GM19239 (cell line): ENCODE data around the gene CMSS1.

ENCODE experiments used
- DNase-seq: peaks from one replicate; pipeline ENCODE4 v3.0.0; 2011; ENCODE audit warnings: low spot score; ENCODE audit not compliant: insufficient read length
- FAIRE-seq: peaks from 2 replicates; lab custom pipeline; 2011; peaks lifted over from hg19 to GRCh38; lab: Jason Lieb, UNC

The CMSS1 gene

DNA sequence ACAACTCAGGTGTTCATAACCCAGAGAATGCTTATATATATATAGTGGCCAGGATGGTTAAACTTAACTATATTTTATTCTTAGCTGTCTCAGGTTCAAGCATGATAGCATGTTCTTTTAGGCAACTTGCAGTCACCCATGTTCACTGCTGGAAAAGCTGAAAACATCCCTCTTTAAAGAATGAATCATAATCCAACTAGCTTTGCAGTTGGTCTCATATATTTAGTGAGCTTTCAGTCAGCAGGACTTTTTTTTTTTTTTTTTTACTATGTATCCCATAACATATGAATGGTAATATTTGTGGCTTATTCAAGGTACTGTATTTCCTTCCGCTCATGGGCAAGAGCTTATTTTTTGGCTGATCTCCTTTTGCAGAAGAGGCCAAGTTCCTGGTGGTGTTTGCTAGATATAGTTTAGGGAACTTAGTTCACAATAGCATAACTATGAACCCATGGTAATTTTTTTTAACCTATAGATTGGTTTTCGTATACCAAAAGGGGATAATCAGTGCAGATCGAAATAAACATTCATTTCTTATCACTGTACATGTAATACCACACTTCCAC, 77.6 kb downstream of the CMSS1 start:
- FAIRE-seq (no peak), DNase-seq (no peak)

DNA sequence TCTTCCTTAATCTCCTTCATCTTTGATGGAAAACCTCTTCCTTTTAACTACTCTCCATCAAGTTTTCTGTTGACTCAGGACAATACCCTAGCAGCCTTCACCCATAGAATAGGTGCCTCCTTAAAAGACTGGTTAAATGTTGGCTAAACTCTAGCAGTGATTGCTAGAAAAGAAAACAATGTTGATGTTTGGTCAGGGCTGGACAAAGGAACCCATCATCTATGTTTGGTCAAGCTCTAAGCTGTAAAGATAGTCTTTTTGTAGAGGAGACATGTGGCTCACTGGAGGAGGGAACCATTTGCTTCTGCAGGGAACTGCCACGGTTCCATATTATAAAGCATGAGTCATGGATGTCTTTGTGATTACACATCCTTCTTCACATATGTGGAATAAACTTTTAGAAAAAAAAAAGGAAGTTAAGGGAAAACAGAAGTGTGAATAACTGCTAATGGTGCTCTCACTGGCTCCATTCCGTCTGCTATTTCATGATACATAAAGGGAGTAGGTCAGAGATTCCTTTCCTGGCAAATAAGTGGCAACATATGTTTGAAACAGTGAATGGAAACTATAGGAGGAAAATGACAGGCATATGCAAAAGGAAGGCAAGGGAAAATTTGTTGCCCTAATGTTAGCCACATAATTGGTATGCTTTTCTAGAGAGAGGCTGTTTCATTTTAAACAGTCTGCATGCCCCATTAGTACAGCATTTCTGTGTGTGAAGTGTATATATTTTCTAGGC, 78.2 kb downstream of the CMSS1 start:
- FAIRE-seq = peak; percentile 72
- no peak for DNase-seq

- DNase-seq (no peak), FAIRE-seq (no peak)
Measured at GRCh38 chr3:99896482-99896881, 78.8 kb downstream of the CMSS1 start.

DNA sequence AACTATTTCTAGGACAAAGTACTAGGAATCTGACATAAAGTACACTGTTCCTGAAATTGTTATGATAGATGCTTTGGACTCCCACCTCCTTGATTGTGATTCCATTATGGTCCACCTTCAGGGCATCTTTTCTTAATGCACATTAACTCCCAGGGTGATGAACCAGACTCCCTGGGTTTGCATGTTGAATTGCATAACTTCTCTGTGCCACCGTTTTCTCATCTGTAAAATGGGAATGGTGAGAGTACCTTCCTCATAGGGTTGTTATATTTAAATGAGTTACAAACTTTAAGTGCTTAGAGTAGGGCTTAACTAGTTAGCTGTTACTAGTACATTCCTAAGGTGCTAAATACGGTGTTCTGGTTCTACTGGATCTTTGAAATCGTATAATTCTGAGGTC, 81.9 kb downstream of the CMSS1 start:
- DNase-seq (no peak), FAIRE-seq (no peak)

DNA sequence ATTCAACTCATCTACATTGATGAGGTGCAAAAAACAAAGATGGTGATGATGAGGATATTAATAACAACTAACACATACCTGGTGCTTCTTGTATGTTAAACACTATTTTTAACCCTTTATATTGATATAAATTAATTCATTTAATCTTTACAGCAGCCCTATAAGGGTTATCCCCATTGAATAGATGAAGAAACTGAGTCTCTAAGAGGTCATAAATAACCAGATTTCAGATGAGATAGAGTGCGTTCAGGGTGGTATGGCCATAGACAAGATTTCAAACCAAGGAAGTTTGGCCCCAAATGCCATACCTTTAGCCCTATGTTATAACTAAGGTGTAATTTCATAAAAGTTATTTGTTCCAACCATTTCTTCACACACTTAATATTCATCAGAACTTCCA, 82.6 kb downstream of the CMSS1 start:
- DNase-seq = no peak
- FAIRE-seq = no peak

- peak; percentile 58 for FAIRE-seq
- no peak for DNase-seq
Measured at GRCh38 chr3:99901200-99901926, 83.7 kb downstream of the CMSS1 start.

DNA sequence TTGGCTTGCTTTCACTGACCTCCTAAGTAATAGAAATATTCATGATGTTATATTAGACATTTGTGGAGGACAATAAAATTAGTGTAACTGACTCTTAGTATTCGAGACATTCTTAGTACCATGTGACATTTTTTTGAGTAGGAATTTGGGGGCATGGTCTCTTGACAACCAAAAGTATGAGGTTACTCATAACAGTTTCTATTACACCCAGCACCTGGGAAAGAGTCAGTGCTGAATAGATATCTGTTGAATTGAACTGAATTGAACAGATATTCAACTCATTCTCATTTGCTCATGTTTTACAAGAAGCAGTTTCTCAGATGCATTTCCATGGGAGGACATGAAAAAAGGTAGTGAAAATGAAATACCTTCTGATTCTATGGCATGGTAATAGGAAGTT, 84.4 kb downstream of the CMSS1 start:
- no peak for FAIRE-seq

GRCh38 chr3:99903869-99904268, 86.2 kb downstream of the CMSS1 start:
- DNase-seq (no peak), FAIRE-seq (no peak)

More for the DNA sequence above, 84.4 kb downstream of the CMSS1 start:
- DNase-seq = no peak

- peak; percentile 65 for FAIRE-seq
- DNase-seq = no peak
Measured at GRCh38 chr3:99907959-99908544, 90.4 kb downstream of the CMSS1 start.

DNA sequence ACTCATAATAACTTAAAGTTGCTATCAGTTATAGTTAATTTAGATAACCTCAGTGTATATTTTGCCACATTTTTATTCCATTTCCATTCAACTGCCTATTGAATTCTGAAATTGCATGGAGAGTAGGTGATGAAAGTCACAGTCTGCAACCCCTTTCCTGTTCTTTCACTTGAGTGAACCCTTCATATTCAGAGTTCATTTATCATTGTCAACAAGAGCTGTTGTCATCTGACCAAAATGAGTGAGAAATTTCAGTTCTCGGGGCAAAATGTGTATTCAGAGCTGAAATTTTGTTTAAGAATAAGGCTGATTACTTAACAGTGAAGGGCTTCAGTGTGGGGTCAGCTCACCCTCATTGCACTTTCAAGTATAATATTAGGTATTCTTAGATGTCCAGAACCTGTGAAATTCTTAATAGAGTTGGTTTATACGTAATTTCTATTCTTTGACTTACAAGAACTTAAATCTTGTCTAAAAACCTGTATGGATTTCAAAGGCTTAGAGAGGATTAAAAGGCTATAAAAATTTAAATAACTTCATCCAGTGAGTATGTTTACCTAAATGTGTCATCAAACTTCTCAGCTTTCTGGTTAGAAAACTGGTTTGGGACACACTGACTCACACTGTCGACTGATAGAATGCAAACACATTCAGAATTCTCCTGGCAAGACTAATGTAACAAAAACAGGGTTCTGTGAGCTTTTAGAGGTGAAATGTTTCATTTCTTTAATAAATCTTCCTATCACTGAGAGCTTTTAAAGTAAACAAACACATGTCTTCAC, 92.2 kb downstream of the CMSS1 start:
- DNase-seq = no peak
- FAIRE-seq = no peak

- no peak for FAIRE-seq
- DNase-seq = no peak
Measured at GRCh38 chr3:99910752-99911290, 93.2 kb downstream of the CMSS1 start.

DNA sequence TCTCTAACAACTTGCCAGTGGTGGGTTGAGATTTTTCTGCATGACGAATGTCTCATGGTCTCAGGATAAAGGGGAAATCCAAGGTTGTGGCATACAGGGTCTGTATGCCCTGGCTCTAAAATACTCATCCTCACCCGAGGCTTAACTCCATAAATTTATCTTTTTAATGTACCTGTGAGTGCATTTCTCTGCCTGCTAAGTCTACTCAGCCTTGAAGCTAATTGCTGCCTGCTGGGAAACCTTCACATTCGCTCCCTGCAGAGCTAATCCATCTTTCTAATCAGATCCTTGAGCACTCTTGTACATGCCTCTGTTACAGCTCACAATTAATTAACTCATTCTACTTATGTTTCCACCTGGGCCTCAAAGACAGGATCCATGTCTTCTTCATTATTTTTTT, 93.8 kb downstream of the CMSS1 start:
- no peak for DNase-seq
- no peak for FAIRE-seq

DNA sequence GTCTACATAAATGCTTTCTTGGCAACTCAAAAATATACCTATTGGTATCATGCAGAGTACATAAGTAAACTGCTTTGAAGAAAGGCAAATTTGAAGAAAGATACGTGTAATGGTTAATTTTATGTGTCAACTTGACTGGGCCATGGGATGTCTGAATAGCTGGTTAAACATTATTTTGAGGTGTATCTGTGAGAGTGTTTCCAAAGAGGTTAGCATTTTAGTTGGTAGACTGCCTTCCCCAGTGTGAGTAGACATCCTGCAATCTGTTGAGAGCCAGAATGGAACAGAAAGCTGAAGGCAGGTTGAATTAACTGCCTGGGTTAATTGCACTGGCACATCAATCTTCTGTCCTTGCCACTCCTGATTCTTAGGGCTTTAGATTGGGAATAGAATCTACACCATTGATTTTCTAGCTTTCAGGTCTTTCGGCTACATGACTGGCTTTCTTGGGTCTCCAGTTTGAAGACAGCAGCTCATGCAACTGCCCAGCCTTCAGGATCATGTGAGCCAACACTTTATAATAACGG, 98.3 kb downstream of the CMSS1 start:
- FAIRE-seq = no peak

DNA sequence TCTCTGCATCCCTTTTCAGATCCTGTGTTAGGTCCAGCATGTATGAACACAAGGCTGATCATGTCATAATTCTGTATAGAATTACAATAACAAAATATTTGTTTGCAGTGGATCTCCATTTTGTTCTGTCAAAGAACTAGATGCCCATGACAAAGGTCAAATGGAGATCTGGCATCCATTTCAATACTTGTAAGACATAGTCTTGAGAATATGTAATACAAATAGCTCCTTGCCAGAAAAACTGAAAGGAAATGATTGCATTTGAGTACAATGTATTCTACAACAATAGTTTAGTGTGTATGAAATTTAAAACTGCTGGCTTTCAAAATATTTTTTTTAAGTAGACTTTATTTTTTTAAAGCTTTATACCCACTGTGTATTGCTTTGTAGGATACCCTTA, 101.1 kb downstream of the CMSS1 start:
- DNase-seq (no peak), FAIRE-seq (no peak)

More for the DNA sequence above, 98.3 kb downstream of the CMSS1 start:
- no peak for DNase-seq

DNA sequence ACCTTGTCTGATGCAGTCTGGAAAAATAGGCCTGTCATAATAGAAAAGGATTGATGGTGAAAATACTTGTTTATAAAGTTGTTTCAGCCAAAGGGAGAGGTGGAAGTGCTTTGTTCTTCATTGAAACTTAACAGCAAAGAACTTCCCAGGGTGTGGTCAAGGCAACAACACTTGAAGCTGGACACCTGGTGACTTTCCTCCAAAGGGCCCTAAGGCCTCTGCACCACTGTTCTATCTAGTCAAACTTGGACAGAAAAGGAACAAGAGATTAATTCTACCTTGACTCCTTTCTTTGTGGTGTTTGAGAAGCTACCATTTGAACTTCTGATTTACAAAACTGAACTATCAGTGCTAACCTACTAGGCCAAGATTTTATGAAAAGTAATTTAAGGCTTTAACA, 102.0 kb downstream of the CMSS1 start:
- no peak for DNase-seq
- FAIRE-seq = no peak

DNA sequence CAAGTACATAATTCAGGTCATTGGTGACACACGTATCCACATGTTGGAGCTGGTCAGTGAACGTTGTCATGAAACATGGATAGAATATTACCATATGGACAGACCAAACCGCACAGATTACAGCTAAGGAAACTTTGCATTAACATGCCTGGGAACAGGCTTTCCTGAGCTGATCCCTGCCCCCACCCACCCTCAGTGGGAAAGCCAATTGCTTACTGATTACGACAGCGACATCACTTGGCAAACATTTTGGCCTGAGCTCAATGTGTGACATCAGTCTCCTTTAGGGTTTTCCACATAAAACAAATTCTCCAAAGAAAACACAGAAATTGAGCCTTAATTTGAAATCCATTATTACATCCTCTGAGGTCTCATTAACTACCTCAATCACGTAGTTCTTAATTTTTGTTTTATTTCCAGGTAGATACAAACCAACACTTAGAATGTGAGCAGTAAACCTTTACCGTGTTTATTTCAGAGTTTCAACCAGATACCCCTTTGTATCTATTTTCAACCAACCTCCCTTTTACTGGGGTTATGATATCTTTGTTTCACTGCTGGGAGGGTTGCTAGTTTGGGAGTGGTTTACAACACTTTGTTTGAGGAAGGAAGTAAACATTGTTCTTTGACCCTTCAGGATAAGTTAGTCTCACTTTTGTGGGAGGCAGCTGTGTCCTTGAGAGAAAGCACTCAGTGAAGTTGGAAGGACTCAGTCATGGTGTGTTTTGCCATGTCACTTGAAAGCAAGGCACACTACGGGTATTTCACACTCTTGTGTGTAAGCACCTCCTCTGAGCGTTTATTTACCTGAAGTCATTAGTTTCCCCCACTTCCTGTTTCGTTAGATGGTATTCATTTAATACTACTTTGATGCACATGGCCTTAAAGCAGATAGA, 103.1 kb downstream of the CMSS1 start:
- DNase-seq (no peak), FAIRE-seq (no peak)

GRCh38 chr3:99921377-99921695, 103.7 kb downstream of the CMSS1 start:
- FAIRE-seq (no peak), DNase-seq (no peak)

DNA sequence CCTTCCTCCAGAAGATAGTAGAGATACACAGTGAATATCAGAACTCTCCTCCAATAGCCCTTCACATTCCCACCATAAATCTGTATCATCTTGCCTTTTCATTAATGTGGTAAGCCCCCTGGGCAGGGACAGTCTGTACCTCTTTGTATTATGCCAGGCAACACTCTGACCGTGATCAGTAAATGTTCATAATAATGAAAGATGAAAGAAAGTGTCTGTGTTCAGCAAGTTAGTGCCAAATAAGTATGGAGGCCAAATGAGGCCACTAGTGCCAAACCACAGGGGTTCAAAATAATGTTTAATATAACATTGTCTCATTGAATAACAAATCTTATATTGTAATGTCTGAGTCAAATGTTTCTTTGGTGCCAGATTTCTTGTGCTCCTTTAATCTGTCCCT, 104.3 kb downstream of the CMSS1 start:
- no peak for FAIRE-seq
- DNase-seq = no peak

DNA sequence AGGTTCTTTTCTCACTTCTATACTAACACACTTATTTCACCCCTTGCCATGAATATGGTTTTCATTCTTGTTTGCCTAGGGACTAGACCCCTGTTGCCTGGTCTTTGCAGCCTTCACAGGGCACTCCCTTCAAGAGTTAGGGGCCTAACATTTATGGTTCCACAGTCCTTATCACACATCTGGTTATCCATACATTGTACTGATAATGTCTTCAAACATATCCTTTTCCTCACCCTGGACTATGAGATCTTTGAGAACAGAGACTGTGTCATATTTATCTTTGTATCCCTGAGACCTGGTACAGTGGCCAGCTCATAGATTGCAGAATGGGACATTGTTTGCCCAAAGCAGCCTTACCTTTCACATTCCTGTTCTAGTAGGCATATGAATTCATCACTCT, 106.2 kb downstream of the CMSS1 start:
- no peak for FAIRE-seq
- no peak for DNase-seq
